NK-92 (cell line): ENCODE measurements around the gene ACOT12.
A peak's percentile ranks its signal among the peaks of the same experiment; 100 is the strongest.
"Not testable (repeated sequence)": the region's sequence is repeated elsewhere in the genome, so short reads cannot be mapped to it uniquely, and the experiment has no call there.

ENCODE experiments used
- DNase-seq: peaks from one replicate; lab custom pipeline; 2025; ENCODE audit not compliant: unreplicated experiment; lab: John Stamatoyannopoulos, UW

ACOT12 gene

GRCh38 chr5:81345411-81346003 is 48.4 kb downstream of the ACOT12 start:
- DNase-seq, result no peak

DNA sequence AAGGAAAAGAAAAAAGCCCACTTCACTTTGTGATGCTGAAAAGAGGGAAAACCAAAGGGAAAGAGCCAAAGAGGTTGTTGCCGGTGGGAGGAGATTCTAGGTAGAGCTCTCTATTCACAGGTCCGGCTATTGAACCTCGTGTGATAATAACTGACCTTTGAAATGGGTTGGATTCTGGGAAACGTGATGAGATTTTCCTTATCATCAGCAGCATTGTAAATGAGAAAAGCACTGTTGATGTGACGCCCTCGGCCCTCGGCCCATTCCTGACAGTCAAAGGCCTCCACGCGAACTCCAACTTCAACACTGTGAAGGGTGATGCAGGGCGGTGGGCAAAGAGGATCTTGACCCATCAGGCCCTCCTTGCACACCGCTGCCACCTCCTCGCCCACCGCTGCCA is 49.2 kb downstream of the ACOT12 start:
- DNase-seq, result no peak

DNA sequence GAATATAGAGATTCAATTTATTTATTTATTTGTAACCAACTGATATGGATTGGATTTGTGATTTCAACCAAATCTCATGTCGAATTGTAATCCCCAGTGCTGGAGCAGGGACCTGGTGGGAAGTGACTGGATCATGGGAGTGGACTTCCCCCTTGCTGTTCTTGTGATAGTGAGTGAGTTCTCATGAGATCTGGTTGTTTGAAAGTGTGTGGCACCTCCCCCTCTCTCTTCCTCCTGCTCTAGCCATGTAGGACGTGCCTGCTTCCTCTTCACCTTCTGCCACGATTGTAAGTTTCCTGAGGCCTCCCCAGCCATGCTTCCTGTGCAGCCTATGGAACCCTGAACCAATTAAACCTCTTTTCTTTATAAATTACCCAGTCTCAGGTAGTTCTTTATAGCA is 55.7 kb downstream of the ACOT12 start:
- not testable (repeated sequence) for DNase-seq

DNA sequence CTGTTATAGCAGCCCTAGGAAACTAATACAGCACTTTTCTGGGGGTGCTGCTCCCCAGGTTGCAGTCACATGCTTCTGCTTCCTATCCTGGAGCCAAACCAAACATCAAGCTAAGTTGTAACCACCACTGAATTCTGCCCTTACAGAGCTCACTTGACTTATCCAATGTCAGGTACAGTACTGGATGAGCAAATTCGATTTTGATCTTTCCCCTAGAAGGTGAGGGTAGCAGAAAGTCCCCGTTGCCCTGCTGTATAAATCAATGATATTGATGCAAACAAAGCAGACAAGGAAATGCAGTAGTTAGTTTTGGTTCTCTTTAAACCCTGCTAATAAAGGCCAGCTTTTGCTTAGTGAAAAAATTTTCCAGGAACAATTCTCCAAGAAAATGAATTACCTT is 56.1 kb downstream of the ACOT12 start:
- DNase-seq, result no peak

DNA sequence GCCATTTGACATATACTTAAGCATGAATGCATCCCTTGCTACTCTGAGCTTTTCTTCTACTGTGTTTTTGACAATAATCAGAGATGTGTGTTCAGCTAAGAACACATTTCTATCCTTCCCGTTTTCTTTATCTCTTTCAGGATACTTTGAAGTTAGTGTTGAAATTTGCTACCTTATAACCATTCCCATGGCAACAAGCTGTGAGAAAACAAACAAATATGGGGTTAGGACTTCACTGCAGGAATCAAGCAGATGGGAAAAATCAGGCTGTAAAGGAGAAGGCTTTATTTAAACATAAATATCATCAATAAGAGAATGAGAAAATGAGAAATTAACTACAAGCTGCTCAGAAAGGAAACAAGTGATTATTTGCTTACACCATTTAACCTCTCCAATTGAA is 57.4 kb downstream of the ACOT12 start:
- no peak for DNase-seq

DNA sequence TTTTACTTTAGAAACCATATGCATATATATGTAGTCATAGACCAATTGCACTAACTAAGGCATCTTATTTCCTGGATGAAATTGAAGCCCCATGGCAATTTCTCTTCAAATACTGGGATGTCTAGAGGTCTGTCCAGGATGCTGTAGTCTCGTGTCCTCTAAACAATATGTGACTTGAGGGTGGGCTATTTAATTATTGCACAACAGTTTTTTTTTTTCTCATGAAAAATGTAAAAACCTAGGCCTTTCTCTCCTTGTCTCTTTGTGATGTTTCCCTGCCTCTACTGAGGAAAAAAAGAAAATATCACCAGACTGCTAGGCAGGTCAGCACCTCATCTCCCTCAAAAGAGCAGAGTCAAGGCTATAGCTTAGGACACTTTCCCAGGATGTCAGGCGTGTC is 58.0 kb downstream of the ACOT12 start:
- no peak for DNase-seq

DNA sequence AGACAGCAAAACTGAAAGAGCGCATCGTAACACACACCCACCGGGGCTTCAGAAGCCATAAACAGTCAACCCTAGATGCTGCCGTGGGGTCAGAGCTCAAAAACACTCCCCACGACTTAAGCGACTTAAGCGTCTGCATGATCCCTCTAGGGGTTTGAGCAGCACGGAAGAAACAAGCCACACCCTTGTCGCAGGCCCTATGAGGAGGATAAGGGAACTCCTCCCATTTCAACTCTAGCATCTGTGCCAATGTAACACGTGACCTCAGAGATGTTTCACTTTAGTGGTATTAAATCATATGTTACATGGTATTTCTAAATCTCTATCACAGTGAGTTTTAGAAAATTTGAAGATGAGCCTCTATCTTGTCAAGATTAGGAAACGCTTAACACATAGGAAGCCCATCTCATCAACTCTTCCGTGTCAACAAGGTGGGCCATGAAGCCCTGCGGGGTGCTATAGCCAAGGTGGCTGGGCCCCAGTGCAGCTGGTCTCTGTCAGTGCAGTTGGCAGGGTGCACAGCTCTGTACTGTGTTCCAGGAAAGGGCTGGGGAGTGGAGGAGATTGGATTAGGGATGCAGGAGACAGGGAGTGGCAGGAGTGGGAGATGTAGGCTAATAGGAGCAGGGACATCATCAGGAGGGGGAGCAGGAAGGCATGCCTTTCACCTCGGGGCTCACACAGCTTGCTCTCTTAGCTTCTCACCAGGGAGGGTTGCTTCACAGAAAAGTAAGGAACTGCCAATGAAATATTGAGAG is 59.5 kb downstream of the ACOT12 start:
- DNase-seq, result no peak

DNA sequence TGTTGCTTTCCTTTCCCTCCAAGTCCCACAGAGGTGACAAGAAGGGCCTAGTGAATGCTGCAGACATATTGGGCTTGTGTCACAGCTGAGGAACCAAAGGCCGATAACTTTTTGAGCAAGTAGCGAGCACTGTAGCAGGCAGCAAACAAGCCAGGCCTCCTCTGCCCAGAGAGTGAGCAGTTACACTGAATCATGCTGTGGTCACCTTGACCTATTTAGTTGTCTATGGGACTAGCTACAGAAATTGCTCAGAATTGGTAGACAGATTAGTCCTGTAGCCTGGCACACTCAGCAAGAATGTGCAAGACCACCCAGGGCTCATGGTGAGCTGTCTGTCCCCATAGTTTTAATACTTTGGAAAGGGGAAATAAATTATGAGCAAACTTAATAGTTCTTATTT is 67.4 kb downstream of the ACOT12 start:
- no peak for DNase-seq

GRCh38 chr5:81317536-81317935 is 76.4 kb downstream of the ACOT12 start:
- DNase-seq, result no peak

- no peak for DNase-seq
Observed at GRCh38 chr5:81316571-81316970, 77.4 kb downstream of the ACOT12 start.

GRCh38 chr5:81315830-81316229 is 78.1 kb downstream of the ACOT12 start:
- DNase-seq, result no peak

DNA sequence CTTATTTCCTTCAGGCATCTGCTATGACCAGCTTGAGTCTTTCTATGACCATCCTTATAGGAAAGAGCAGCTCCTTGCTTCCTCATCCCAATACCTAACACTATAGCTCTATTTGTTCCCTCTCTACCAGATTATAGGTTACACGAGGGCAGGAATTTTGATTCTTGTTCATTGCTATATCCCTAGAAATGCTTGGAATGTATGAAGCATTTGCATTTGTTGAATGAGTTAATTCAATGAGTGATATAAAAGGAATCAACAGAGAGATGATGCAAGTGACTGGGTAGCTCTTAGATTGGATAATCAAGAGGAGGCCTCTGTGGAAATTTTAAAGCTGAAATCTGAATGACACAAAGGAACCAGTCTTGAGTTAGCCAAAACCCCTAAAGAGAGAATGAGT is 78.6 kb downstream of the ACOT12 start:
- DNase-seq, result no peak

- DNase-seq, result no peak
Observed at GRCh38 chr5:81314581-81314980, 79.4 kb downstream of the ACOT12 start.

GRCh38 chr5:81313686-81314085 is 80.2 kb downstream of the ACOT12 start:
- DNase-seq, result no peak

- no peak for DNase-seq
Observed at GRCh38 chr5:81313278-81313677, 80.7 kb downstream of the ACOT12 start.

DNA sequence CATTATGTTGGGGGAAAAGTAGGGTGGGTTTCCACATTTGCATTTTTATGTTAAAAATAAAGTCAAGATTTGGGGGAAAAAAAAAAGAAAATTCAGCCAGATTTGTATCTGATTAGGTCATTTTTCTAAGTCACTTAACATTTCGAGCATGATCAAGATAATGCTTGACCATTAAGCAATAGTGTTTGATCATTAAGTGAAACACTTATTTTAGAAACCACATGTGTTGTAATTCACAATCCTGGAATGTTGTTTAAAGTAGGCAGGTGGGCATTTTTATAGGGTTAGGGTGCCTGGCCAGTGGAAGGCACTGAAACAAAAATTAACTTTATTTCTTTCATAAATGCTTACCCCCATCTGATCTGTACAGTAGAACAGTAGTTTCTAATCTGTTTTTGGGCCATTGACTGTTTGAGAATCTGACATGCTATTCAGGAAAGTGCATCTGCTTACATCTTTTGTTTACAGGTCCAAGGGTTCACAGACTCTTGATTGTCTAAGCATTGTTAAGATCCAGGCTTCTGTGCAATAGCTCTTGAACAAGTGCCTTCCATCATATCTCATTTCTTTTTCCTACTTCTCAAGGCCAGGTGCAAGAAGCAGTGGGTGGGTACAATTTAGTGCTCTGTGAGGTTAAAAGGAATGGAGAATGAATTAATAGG is 83.4 kb downstream of the ACOT12 start:
- no peak for DNase-seq

- no peak for DNase-seq
Observed at GRCh38 chr5:81308836-81309235, 85.1 kb downstream of the ACOT12 start.

- DNase-seq, result no peak
Observed at GRCh38 chr5:81305785-81306184, 88.1 kb downstream of the ACOT12 start.

DNA sequence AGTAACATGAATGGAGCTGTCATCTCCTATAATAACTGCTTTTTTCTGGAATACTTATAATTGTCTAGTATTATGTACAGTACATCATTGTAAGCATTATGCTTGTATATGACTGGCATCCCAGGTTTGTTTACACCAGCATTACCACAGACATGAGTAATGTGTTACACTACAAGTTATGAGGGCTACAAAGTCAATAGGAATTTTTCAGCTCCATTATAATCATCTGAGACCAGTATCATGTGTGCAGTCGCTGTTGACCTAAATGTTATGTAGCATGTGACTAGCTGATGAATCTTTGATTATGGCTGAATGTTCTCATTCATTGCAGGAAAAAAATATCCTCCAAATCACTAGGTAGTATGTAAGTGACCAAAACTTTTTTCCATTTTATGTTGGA is 90.4 kb downstream of the ACOT12 start:
- no peak for DNase-seq

DNA sequence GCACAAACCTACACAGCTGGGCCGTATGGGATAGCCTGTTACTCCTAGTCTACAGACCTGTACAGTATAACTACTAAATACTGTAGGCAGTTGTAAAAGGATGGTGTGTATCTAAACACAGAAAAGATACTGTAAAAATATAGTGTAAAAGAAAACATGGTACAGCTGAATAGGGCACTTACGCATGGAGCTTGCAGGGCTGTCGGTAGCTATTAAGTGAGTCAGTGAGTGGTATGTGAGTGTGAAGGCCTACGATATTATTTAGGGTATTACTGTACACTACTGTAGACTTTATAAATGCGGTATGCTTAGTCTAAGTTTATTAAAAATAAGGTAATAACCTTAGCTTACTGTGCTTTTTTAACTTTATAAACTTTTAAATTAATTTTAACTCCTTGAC is 91.3 kb downstream of the ACOT12 start:
- DNase-seq, result no peak

- peak; percentile 32 for DNase-seq
Observed at GRCh38 chr5:81301271-81302015, 92.5 kb downstream of the ACOT12 start, which contains the start of gene ZCCHC9. Gene ZCCHC9, plus strand, starts transcription at chr5:81301587. Its CDS starts 3,171 bp downstream, at chr5:81304758.

DNA sequence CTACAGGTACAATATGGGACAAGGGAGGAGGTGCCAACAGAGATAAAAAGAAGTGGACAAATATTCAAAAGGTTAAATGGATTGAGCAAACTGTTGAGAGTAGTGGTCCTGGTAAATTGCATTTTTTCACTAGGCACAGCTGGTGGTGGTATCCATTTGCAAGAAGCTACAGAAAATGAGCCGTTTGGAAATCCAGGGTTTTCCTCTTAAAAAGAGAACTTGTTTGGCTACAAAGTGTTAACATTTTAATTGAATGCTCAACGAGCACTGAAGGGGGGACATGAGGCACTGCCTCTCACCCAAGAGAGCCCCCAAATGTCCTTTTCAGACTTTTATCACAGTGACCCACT is 93.0 kb downstream of the ACOT12 start:
- no peak for DNase-seq
